ENCODE data around the gene HBA1. TPM values are rescaled to one million over a fixed set of nuclear protein-coding genes. Genes with fewer than 3 reads are reported as not detected.

Gene HBA1
- total and polyA plus RNA-seq, 2 of the 8 experiments (the other 6 are each of a cell fraction or from before 2014, with no cell fraction given) = 2.3 TPM

DNA sequence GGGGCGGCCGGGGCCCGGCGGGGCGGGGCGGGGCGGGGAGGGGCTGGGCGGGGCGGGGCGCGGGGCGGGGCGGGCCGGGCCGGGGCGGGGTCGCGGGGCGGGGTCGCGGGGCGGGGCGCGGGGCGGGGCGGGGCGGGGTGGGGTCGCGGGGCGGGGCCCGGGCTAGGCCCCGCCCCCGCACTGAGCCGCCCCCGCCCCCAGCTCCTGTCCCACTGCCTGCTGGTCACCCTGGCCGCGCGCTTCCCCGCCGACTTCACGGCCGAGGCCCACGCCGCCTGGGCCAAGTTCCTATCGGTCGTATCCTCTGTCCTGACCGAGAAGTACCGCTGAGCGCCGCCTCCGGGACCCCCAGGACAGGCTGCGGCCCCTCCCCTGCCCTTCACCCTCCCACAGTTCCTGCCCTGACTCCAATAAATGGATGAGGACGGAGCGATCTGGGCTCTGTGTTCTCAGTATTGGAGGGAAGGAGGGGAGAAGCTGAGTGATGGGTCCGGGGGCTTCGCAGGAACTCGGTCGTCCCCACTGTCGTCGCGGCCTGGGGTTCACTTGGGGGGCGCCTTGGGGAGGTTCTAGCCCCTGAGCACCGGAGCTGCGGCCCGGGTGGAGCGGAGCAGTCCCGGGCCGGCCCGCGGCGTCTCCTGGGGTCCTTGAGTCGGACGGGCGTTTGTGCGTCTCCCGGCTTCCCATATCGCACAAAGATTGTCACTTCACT lies 11.5 kb upstream of the HBA1 start:
- Histone ChIP-seq H3K27ac (ENCODE audit: low read depth, low read length) (no peak overlapping the region), H4K91ac (replicated peaks; ENCODE audit: insufficient read length, low read length) (no peak overlapping the region), H3K18ac (ENCODE audit: extremely low read depth, low read length) (no peak overlapping the region), H2AK5ac (ENCODE audit: low read depth, low read length) (no peak overlapping the region), H4K20me1 (replicated peaks in 1 of 2; ENCODE audit: control insufficient read depth in 1 of 2, insufficient read depth in 2 of 2, low read length in 2 of 2) (peaks cover 2 to 8% of the 10 kb centered on the region in 2 experiments), H4K5ac (ENCODE audit: insufficient read length, low read depth, low read length) (no peak overlapping the region), H2BK15ac (ENCODE audit: low read length) (no peak overlapping the region), H4K8ac (ENCODE audit: extremely low read depth, insufficient read depth, low read length) (no peak overlapping the region), H3K9ac (replicated peaks in 1 of 4; ENCODE audit: extremely low read depth in 1 of 4, low read depth in 3 of 4, low read length in 3 of 4) (no peak overlapping the region), H3K4me2 (ENCODE audit: insufficient read depth in 1 of 2, low read depth in 2 of 2, low read length in 2 of 2) (peak overlapping the region; percentile 64 to 78), H3K56ac (replicated peaks; ENCODE audit: insufficient read length, low read depth, low read length) (no peak overlapping the region), H3K4me1 (replicated peaks in 1 of 4; ENCODE audit: control insufficient read depth in 3 of 4, insufficient read depth in 4 of 4, low read length in 3 of 4) (peaks cover 0 to 18% (median 16%) of the 10 kb centered on the region in 4 experiments; a peak in 6 of 7 replicates), H3K79me2 (ENCODE audit: control insufficient read depth in 1 of 2, insufficient read depth in 2 of 2, low read length in 2 of 2) (no peaks in the 10 kb centered on the region), H3K9me3 (ENCODE audit: insufficient read depth in 2 of 2, low read depth in 1 of 2, low read length in 1 of 2) (no peaks in the 10 kb centered on the region), H2BK120ac (replicated peaks; ENCODE audit: low read depth, low read length) (no peak overlapping the region), H3K23me2 (ENCODE audit: low read depth, low read length) (peaks cover 10% of the 10 kb centered on the region; the same call in 1 of the 2 replicates), H2BK12ac (ENCODE audit: low read depth, low read length) (no peak overlapping the region), H3K14ac (ENCODE audit: insufficient read length) (no peak overlapping the region), H3K79me1 (ENCODE audit: low read depth, low read length) (no peaks in the 10 kb centered on the region), H2BK5ac (ENCODE audit: low read depth, low read length) (no peak overlapping the region), H2AFZ (ENCODE audit: low read length) (no peak overlapping the region), H3K27me3 (replicated peaks in 1 of 4; ENCODE audit: control insufficient read depth in 3 of 4, extremely low read depth in 1 of 4, insufficient read depth in 3 of 4, low read length in 3 of 4) (peaks cover 33 to 58% (median 54%) of the 10 kb centered on the region in 4 experiments), H2BK20ac (ENCODE audit: low read length) (no peak overlapping the region), H3K4me3 (ENCODE audit: extremely low read depth in 1 of 4, insufficient read depth in 2 of 4, low read depth in 3 of 4, low read length in 4 of 4) (peak overlapping the region; percentile 14 to 59 (median 20); a peak in 7 of 8 replicates), H3K23ac (ENCODE audit: insufficient read length) (no peak overlapping the region), H3K4ac (replicated peaks; ENCODE audit: insufficient read length, low read depth, low read length) (no peak overlapping the region), H3K36me3 (ENCODE audit: control insufficient read depth in 2 of 4, insufficient read depth in 4 of 4, low read length in 3 of 4) (peaks cover 0 to 9% (median 0%) of the 10 kb centered on the region in 4 experiments; a peak in 2 of 8 replicates)
- WGBS, 2 experiments (ENCODE audit: extremely low coverage in 1 of 2, insufficient coverage in 1 of 2, insufficient read length in 1 of 2, insufficient replicate concordance in 2 of 2, low coverage in 1 of 2, low lambda C conversion rate in 2 of 2, missing lambda C conversion rate in 1 of 2) = 4% methylated on average over 32 of the region's 77 CpGs; no CpG with 5 or more reads in 1 of the 2 experiments
- FAIRE-seq = no peak
- peak in 1 of 2 experiments; percentile 82 for DNase-seq (ENCODE audit: low read depth in 1 of 2, low spot score in 2 of 2)
- ChIA-PET CTCF (ENCODE audit: partially characterized antibody) (interaction anchor here (1.1 to 5.6 kb wide), 3 partner anchors 15 to 48 kb away, joined by 3 to 24 read pairs (median 5); partner anchors contain the start of gene HBQ1), POLR2A (ENCODE audit: partially characterized antibody) (interaction anchor here (5.0 kb wide), 1 partner anchor 16 kb away, joined by 29 read pairs; the partner anchor contains the start of gene HBQ1)
- TF ChIP-seq KDM4A (IDR thresholded peaks at IDR 0.05; ENCODE audit: low read depth, low read length, severe bottlenecking) = peak; percentile 9
- TF ChIP-seq KDM5A (IDR thresholded peaks at IDR 0.05; ENCODE audit: low read length) = no peak
